Calu3 (cell line): ENCODE results near the gene COL18A1. TPM values are rescaled to one million over a fixed set of nuclear protein-coding genes. Genes with fewer than 3 reads are reported as not detected.
"Not testable (repeated sequence)": the region's sequence is repeated elsewhere in the genome, so short reads cannot be mapped to it uniquely, and the experiment has no call there.

ENCODE experiments used
- BruUV-seq: library from RNA; stranded (reverse); fragments of 400-500 nt; replicated peaks from 2 replicates; lab custom pipeline; 2021; lab: Mats Ljungman, UMichigan
- CTCF ChIA-PET: fragments of 300-600 bp; sonication (Branson Sonifier 250); formaldehyde crosslinking; loops from one replicate; lab custom pipeline; 2022; ENCODE audit warnings: antibody characterized with exemption; lab: Charles Lee
- DNase-seq: peaks from one replicate; pipeline ENCODE4 v3.0.0; 2022
- H3K27ac Mint-ChIP-seq: one replicate; pipeline ENCODE4 v1.8.0; 2022; ENCODE audit warnings: mixed read lengths; ENCODE audit not compliant: unreplicated experiment
- H3K27me3 Mint-ChIP-seq: one replicate; pipeline ENCODE4 v1.8.0; 2022; ENCODE audit warnings: mixed read lengths; ENCODE audit not compliant: unreplicated experiment
- H3K36me3 Mint-ChIP-seq: one replicate; pipeline ENCODE4 v1.8.0; 2022; ENCODE audit warnings: mild to moderate bottlenecking, moderate library complexity, mixed read lengths; ENCODE audit not compliant: insufficient read depth, unreplicated experiment
- H3K4me1 Mint-ChIP-seq: one replicate; pipeline ENCODE4 v1.8.0; 2022; ENCODE audit warnings: mild to moderate bottlenecking, low read depth, mixed read lengths; ENCODE audit not compliant: unreplicated experiment
- H3K4me3 Mint-ChIP-seq: one replicate; pipeline ENCODE4 v1.8.0; 2022; ENCODE audit warnings: mild to moderate bottlenecking, low read depth, moderate library complexity, mixed read lengths; ENCODE audit not compliant: unreplicated experiment
- H3K9me3 Mint-ChIP-seq: one replicate; pipeline ENCODE4 v1.8.0; 2022; ENCODE audit warnings: low read depth, mixed read lengths; ENCODE audit not compliant: unreplicated experiment
- intact Hi-C: fragments of 100-400 bp; cut with micrococcal nuclease; formaldehyde crosslinking; loops from one replicate; pipeline ENCODE4 v1.10.0; 2022; ENCODE audit not compliant: unreplicated experiment
- total RNA-seq: library from RNA; stranded (reverse); gene quantifications from 2 replicates; pipeline ENCODE4 v1.2.3, GENCODE V29; 2022
- TF ChIP-seq, protein P1 (sequence below): fragments of 200-600 bp; IDR thresholded peaks from one replicate; pipeline ENCODE4 v1.8.0; 2022; ENCODE audit warnings: antibody characterized with exemption; ENCODE audit not compliant: unreplicated experiment

Gene COL18A1
- total RNA-seq, 1 experiment from 2014 or later: 82.9 TPM

DNA sequence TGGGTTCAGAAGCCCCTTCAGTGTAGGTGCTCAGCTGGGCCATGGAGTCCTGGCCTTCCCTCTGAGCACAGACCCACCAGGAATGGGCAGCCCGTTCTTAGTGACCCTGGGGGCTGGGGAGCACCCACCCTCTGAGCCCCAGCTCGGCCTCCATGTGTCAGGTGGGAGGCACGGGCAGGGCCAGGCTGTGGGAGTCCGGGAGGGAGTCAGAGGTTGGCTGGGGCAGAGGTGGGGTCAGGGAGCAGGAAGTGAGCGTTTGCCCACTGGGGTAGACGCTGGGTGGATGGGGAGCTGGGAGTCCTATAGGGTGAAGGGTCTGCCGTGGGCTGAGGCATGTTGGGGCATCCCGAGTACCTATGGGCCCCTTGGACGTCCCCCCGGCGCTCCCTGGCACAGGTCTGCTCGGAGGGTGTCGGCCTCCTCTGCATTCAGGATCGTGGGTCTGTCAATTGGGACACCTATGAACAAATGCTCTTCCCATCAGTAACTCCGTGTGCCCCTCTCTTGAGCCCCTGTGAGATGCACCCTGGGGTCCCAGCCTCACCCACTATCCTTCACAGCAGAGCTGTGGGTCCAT, 30.5 kb downstream of the COL18A1 start:
- TF ChIP-seq, protein P1, sequence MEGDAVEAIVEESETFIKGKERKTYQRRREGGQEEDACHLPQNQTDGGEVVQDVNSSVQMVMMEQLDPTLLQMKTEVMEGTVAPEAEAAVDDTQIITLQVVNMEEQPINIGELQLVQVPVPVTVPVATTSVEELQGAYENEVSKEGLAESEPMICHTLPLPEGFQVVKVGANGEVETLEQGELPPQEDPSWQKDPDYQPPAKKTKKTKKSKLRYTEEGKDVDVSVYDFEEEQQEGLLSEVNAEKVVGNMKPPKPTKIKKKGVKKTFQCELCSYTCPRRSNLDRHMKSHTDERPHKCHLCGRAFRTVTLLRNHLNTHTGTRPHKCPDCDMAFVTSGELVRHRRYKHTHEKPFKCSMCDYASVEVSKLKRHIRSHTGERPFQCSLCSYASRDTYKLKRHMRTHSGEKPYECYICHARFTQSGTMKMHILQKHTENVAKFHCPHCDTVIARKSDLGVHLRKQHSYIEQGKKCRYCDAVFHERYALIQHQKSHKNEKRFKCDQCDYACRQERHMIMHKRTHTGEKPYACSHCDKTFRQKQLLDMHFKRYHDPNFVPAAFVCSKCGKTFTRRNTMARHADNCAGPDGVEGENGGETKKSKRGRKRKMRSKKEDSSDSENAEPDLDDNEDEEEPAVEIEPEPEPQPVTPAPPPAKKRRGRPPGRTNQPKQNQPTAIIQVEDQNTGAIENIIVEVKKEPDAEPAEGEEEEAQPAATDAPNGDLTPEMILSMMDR: no peak
- no peak for DNase-seq
- H3K27me3 Mint-ChIP-seq: no peaks in the 10 kb centered on the region
- peaks cover 5% of the 10 kb centered on the region for H3K4me1 Mint-ChIP-seq
- CTCF ChIA-PET: interaction anchor here (0.5 to 0.7 kb wide), 2 partner anchors 19 to 399 kb away, joined by 3 to 7 read pairs; no protein-coding TSS in a partner anchor
- no peak overlapping the region for H3K4me3 Mint-ChIP-seq
- H3K36me3 Mint-ChIP-seq: peaks cover 2% of the 10 kb centered on the region
- H3K9me3 Mint-ChIP-seq: no peaks in the 10 kb centered on the region
- intact Hi-C loops: no loop called here
- BruUV-seq: no TSS peak
- H3K27ac Mint-ChIP-seq: no peak overlapping the region

DNA sequence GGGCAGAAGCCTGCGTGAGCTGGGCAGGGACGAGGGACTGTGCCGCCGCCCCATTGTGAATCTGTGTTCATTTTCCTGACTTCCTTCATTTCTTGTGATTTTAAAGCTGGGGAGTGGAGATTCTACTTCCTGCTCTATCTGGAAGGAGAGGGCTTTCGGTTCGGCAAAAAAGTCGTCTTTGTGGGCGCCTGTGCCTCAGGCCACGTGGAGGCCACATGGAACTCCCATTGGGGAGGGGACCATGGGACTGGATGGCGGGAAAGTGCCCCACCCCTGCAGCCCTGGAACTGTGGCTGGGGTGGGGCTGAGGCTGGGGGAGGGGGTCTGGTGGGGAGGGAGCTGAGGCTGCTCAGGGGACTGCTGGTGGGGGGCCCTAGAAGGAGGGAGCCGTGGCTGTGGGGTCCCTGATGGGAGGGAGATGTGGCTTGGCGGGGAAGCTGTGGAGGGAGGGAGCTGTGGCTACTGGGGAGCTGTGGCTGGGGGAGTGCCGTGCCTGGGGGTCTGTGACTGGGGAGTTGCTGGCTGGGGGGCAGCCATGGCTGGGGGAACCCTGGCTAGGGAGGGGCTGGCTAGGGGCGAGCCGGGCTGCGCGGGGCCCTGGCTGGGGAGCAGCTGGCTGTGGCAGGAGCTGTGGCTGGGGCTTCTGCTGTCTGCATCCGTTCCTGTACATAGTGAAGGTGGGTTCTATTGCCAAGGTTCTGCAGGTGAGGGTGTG, 31.5 kb downstream of the COL18A1 start:
- Mint-ChIP-seq H3K9me3 (no peaks in the 10 kb centered on the region), H3K27ac (no peak overlapping the region), H3K4me3 (no peak overlapping the region), H3K4me1 (no peaks in the 10 kb centered on the region), H3K27me3 (no peaks in the 10 kb centered on the region), H3K36me3 (no peaks in the 10 kb centered on the region)
- BruUV-seq: no TSS peak
- intact Hi-C loops: no loop called here
- CTCF ChIA-PET: no interaction called here
- DNase-seq: no peak
- TF ChIP-seq, protein P1: no peak

DNA sequence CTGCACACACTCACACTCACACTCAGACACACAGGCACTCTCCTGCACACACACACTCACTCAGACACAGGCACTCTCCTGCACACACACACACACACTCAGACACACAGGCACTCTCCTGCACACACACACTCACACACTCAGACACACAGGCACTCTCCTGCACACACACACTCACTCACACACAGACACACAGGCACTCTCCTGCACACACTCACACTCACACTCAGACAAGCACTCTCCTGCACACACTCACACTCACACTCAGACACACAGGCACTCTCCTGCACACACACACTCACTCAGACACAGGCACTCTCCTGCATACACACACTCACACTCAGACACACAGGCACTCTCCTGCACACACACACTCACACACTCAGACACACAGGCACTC, 32.9 kb downstream of the COL18A1 start:
- CTCF ChIA-PET, H3K4me3 Mint-ChIP-seq, H3K36me3 Mint-ChIP-seq, H3K27ac Mint-ChIP-seq, H3K9me3 Mint-ChIP-seq, H3K27me3 Mint-ChIP-seq, DNase-seq, BruUV-seq, H3K4me1 Mint-ChIP-seq: not testable (repeated sequence)
- intact Hi-C loops: loop anchor here (2.0 kb wide), 1 partner anchor 145 kb away; no protein-coding TSS in a partner anchor

DNA sequence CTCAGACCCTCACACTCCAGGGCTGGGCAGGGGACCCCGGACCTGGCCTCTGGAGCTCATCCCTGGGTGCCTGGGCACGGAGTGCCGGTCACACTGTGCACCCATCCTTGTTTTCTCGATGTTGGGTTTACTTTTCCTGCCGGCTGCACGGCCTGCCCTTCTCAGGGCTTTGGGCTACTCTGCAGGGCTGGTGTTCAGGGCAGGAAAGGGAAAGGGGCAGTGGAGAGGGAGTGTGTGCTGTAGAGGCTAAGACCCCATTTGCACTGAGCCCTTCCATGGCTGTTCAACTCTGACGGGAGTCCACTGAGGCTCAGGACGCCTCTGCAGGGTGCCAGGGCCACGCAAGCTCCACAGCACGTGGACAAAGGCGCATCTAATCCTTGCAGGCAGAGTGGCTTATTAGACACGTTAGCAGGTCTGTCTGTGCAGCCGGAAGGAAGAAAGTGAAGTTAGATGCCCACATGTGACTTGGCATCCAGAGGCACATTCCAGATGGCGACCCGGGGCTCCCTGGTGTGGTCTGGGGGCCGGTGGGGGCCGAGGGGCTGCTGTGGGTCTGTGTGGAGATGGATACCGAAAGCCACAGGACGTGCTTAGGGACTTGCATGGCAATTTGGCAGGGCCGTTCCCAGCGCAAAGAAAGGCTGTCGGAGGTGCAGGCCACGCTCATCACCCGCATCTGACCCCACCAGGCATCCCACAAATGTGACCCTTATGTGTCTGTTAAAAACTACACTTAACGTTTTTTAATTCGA, 33.6 kb downstream of the COL18A1 start:
- CTCF ChIA-PET: no interaction called here
- H3K27me3 Mint-ChIP-seq: no peaks in the 10 kb centered on the region
- H3K9me3 Mint-ChIP-seq: no peaks in the 10 kb centered on the region
- H3K4me1 Mint-ChIP-seq: no peaks in the 10 kb centered on the region
- BruUV-seq: no TSS peak
- H3K4me3 Mint-ChIP-seq: peak overlapping the region; percentile 17
- intact Hi-C loops: loop anchor here (2.0 kb wide), 1 partner anchor 146 kb away; no protein-coding TSS in a partner anchor
- no peaks in the 10 kb centered on the region for H3K36me3 Mint-ChIP-seq
- H3K27ac Mint-ChIP-seq: no peak overlapping the region
- DNase-seq: no peak
- TF ChIP-seq, protein P1: no peak
